GM12878 (cell line): ENCODE data around the gene BRSK2. TPM values are rescaled to one million over a fixed set of nuclear protein-coding genes. Genes with fewer than 3 reads are reported as not detected.

ENCODE experiments used
- ATAC-seq: fragments of 200-7000 bp; cut with Tn5 transposase; 3 replicates; pipeline ENCODE4 v1.9.1; 2020; ENCODE audit warnings: mild to moderate bottlenecking, moderate library complexity
- BruUV-seq: library from RNA; stranded (reverse); fragments of 400-500 nt; replicated peaks from 2 replicates; lab custom pipeline; 2021; lab: Mats Ljungman, UMichigan
- CTCF ChIA-PET: fragments of 300-600 bp; sonication (Branson Sonifier 250); formaldehyde crosslinking; extraction: SDS; loops from one replicate; lab custom pipeline; 2021; ENCODE audit warnings: inconsistent platforms; lab: Yijun Ruan, JAX
- POLR2A ChIA-PET: fragments of 350-600 bp; formaldehyde crosslinking; extraction: SDS; loops from one replicate; lab custom pipeline; 2021; ENCODE audit warnings: inconsistent platforms; lab: Charles Lee
- RAD21 ChIA-PET: fragments of 300-600 bp; sonication (Branson Sonifier 250); formaldehyde crosslinking; loops from one replicate; lab custom pipeline; 2023; ENCODE audit warnings: antibody characterized with exemption; ENCODE audit not compliant: unreplicated experiment; lab: Charles Lee
- SMC1A ChIA-PET: fragments of 300-600 bp; sonication (Branson Sonifier 250); formaldehyde crosslinking; loops from one replicate; lab custom pipeline; 2023; ENCODE audit not compliant: unreplicated experiment, uncharacterized antibody; lab: Charles Lee
- DNase-seq: peaks from one replicate; pipeline ENCODE4 v3.0.0-alpha.2; 2011; ENCODE audit warnings: low read depth, low spot score
- FAIRE-seq: peaks from 3 replicates; lab custom pipeline; 2011; peaks lifted over from hg19 to GRCh38; lab: Jason Lieb, UNC
- H2AFZ ChIP-seq: 2 replicates; pipeline ENCODE4 v1.6.0; 2011; ENCODE audit warnings: low read depth, low read length, control low read depth; ENCODE audit not compliant: control insufficient read depth
- H3K27ac ChIP-seq: 2 replicates; pipeline ENCODE4 v1.5.1; 2011; ENCODE audit warnings: control low read depth; ENCODE audit not compliant: control insufficient read depth, insufficient read depth
- H3K27me3 ChIP-seq, 2 experiments: replicated peaks in 1 of 2; 2 replicates each; pipeline versions ENCODE4 v1.6.0 to v1.6.1; 2011; ENCODE audit warnings: low read length in 1 of 2; ENCODE audit not compliant: control insufficient read depth in 2 of 2, insufficient read depth in 2 of 2
- H3K36me3 ChIP-seq, 2 experiments: 2 replicates each; pipeline ENCODE4 v1.5.1; 2011; ENCODE audit warnings: low read length in 1 of 2; ENCODE audit not compliant: control insufficient read depth in 2 of 2, insufficient read depth in 2 of 2
- H3K4me1 ChIP-seq: 2 replicates; pipeline ENCODE4 v1.6.1; 2011; ENCODE audit warnings: mild to moderate bottlenecking, low read length, moderate library complexity, mixed read lengths; ENCODE audit not compliant: control insufficient read depth, insufficient read depth
- H3K4me2 ChIP-seq: 2 replicates; pipeline ENCODE4 v1.6.0; 2011; ENCODE audit warnings: control low read depth; ENCODE audit not compliant: control insufficient read depth, insufficient read depth
- H3K4me3 ChIP-seq: fragments of 200-600 bp; sonication (generic); 2 replicates; pipeline ENCODE4 v1.5.1; 2016
- H3K79me2 ChIP-seq: 2 replicates; pipeline ENCODE4 v1.6.0; 2011; ENCODE audit warnings: low read length; ENCODE audit not compliant: control insufficient read depth, insufficient read depth
- H3K9ac ChIP-seq: 2 replicates; pipeline ENCODE4 v1.8.0; 2011; ENCODE audit warnings: low read length, control low read depth, mixed read lengths; ENCODE audit not compliant: control insufficient read depth, insufficient read depth
- H3K9me3 ChIP-seq: replicated peaks from 3 replicates; pipeline ENCODE4 v1.5.1; 2011; ENCODE audit warnings: mild to moderate bottlenecking, low read length; ENCODE audit not compliant: control insufficient read depth, insufficient read depth
- H4K20me1 ChIP-seq: 2 replicates; pipeline ENCODE4 v1.6.0; 2011; ENCODE audit not compliant: control insufficient read depth, insufficient read depth
- CBX3 ChIP-seq: fragments of 200-600 bp; sonication (generic); IDR thresholded peaks from 2 replicates; pipeline ENCODE4 v1.6.1; 2016; ENCODE audit warnings: low read depth, borderline replicate concordance
- CHD1 ChIP-seq: IDR thresholded peaks from 2 replicates; pipeline ENCODE4 v1.6.1; 2012; ENCODE audit warnings: low read depth, low read length, improper control_type of control experiment
- GATAD2B ChIP-seq: fragments of 450-650 bp; conservative IDR thresholded peaks from 2 replicates; pipeline ENCODE4 v1.6.1; 2017; ENCODE audit warnings: low read depth, mild to moderate bottlenecking, moderate library complexity
- IKZF1 ChIP-seq: fragments of 450-650 bp; conservative IDR thresholded peaks from 2 replicates; pipeline ENCODE4 v1.6.1; 2017; ENCODE audit warnings: antibody characterized with exemption, mild to moderate bottlenecking
- MTA2 ChIP-seq: fragments of 450-650 bp; IDR thresholded peaks from 2 replicates; pipeline ENCODE4 v1.6.1; 2016; ENCODE audit warnings: low read depth, mild to moderate bottlenecking, moderate library complexity
- SREBF1 ChIP-seq: IDR thresholded peaks from 2 replicates; pipeline ENCODE4 v1.6.1; 2012; ENCODE audit warnings: mild to moderate bottlenecking, low read length
- TBL1XR1 ChIP-seq: IDR thresholded peaks from 2 replicates; pipeline ENCODE4 v1.6.1; 2012; ENCODE audit warnings: low read depth, low read length, improper control_type of control experiment
- WGBS: methylation state at CpG from one replicate; pipeline ENCODE4 v1.1.6; 2016; ENCODE audit warnings: low lambda C conversion rate; ENCODE audit not compliant: insufficient replicate concordance, insufficient coverage; ENCODE audit errors: missing lambda C conversion rate; 5-methylcytosine and 5-hydroxymethylcytosine counted together
- in situ Hi-C: fragments of 300-500 bp; cut with MboI; formaldehyde crosslinking; loops from 9 replicates; pipeline ENCODE4 v1.14.3; 2018; ENCODE audit warnings: mixed read lengths
- intact Hi-C: fragments of 100-400 bp; cut with micrococcal nuclease; formaldehyde crosslinking; loops from one replicate; pipeline ENCODE4 v1.14.2; 2022; ENCODE audit not compliant: unreplicated experiment
- polyA plus RNA-seq, 11 experiments: library from polyadenylated mRNA; depleted of rRNA in 4 of 11; unstranded in 6 of 11; stranded (reverse) in 5 of 11; fragments of >200 nt; fragmentation: Nextera tagmentation in 4 of 11; fragmentation: Illumina TruSeq in 1 of 11; extraction: Ambion mirVana in 4 of 11; extraction: Trizol in 1 of 11; gene quantifications; 1 replicate in 1 of 11; 2 replicates in 10 of 11; pipeline versions ENCODE4 v1.2.1 to v1.2.3, GENCODE V29; 2011 to 2016; ENCODE audit warnings: inconsistent platforms in 2 of 11, missing spikeins in 2 of 11, low read depth in 1 of 11
- total RNA-seq, 4 experiments: library from RNA; depleted of rRNA in 3 of 4; stranded (reverse); fragments of >200 nt in 3 of 4; fragmentation: Illumina TruSeq in 1 of 4; extraction: Trizol in 1 of 4; gene quantifications; 2 replicates each; pipeline versions ENCODE4 v1.2.1 to v1.2.3, GENCODE V29; 2013 to 2021
- TF ChIP-seq, protein P1 (sequence below): fragments of 450-650 bp; IDR thresholded peaks from 2 replicates; pipeline ENCODE4 v1.6.1; 2017; ENCODE audit warnings: low read depth, mild to moderate bottlenecking, moderate library complexity

Gene BRSK2
- total and polyA plus RNA-seq, 10 of the 15 experiments (the other 5 are each of a cell fraction or from before 2014, with no cell fraction given), result 0.13 TPM; not detected in 9

DNA sequence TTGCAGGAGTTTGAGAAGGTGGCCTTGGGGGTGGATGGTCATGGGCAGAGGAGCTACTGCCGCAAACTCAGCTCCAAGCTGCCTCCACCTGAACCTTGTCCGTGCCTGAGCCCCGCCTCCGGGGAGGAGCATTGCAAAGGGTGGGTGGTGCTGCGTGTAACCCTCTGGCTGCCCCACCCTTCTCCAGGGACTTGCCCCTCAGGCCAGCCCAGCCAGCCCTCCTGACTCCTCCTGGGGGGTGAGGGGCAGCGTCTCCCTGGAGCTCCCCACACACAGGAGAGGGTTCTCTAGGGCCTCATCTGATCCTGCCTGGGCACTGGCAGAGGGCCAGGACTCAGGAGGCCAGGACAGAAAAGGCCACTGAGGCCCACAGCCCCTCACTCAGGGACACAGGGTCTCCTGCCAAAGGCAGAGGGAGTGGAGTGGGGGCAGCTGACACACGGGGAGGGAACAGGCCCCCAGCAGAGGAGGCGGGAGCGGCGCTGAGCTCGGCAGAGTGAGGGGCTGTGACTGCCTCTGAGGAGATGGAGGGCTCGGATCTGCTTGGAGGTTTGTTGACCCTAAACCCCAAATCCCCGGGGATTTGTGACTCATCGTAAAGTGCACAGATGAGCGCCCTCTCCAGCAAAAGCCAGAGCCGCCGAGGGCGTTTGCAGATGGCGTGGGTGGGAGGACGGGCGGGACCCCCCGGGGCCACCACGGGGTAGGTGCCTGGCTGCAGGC, 12.8 kb downstream of the BRSK2 start:
- in situ Hi-C loops, result no loop called here
- ChIA-PET CTCF (no interaction called here), RAD21 (no interaction called here)
- Histone ChIP-seq H3K4me2 (no peak overlapping the region), H3K36me3 (no peaks in the 10 kb centered on the region)
- 15% methylated on average over 22 of the region's 23 CpGs for WGBS
- TF ChIP-seq TBL1XR1 (no peak), IKZF1 (no peak), SREBF1 (no peak), MTA2 (no peak), GATAD2B (no peak), CHD1 (no peak), CBX3 (no peak)
- TF ChIP-seq, protein P1, sequence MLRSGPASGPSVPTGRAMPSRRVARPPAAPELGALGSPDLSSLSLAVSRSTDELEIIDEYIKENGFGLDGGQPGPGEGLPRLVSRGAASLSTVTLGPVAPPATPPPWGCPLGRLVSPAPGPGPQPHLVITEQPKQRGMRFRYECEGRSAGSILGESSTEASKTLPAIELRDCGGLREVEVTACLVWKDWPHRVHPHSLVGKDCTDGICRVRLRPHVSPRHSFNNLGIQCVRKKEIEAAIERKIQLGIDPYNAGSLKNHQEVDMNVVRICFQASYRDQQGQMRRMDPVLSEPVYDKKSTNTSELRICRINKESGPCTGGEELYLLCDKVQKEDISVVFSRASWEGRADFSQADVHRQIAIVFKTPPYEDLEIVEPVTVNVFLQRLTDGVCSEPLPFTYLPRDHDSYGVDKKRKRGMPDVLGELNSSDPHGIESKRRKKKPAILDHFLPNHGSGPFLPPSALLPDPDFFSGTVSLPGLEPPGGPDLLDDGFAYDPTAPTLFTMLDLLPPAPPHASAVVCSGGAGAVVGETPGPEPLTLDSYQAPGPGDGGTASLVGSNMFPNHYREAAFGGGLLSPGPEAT, result no peak
- TF ChIP-seq, all 136 proteins: peak for 0
- Histone ChIP-seq H3K4me1 (no peaks in the 10 kb centered on the region), H4K20me1 (no peaks in the 10 kb centered on the region), H3K79me2 (no peaks in the 10 kb centered on the region), H3K4me3 (no peak overlapping the region), H3K9ac (no peak overlapping the region), H3K27me3 (no peaks in the 10 kb centered on the region), H3K27ac (no peak overlapping the region), H2AFZ (no peak overlapping the region), H3K9me3 (no peaks in the 10 kb centered on the region)
- FAIRE-seq (no peak), DNase-seq (no peak), ATAC-seq (no peak)
- BruUV-seq, result no TSS peak
- ChIA-PET POLR2A (no interaction called here), SMC1A (no interaction called here)
- intact Hi-C loops, result no loop called here
